Head of caudate nucleus (tissue), 42 donors: Measurements from ENCODE around the gene ELAVL1.

Experiments used
- DNase-seq, 42 donors: peaks; one replicate each; pipeline versions ENCODE4 v3.0.0 to v3.0.0-alpha.2; 2020 to 2021; ENCODE audit warnings: mixed read lengths in 7 of 42
- intact Hi-C: fragments of 100-400 bp; cut with DNase I; formaldehyde crosslinking; loops from one replicate; pipeline ENCODE4 v1.15.0; 2022

Gene ELAVL1

DNA sequence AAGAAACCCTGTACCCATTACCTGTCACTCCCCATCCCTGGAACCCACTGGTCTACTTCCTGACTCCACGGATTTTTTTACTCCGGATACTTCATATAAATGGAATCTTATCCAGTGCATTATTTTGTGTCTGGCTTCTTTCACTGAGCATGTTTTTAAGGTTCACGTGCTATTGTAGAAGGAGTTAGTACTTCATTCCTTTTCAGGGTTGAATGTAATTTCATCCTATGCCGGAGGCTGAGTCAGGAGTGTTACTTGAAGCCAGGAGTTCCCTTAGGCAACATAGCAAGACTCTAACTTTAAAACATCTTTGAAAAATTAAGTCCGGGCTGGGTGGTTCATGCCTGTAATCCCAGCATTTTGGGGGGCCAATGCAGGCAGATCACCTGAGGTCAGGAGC, 17.9 kb upstream of the ELAVL1 start:
- no peak for DNase-seq
- intact Hi-C loops: no loop called here

DNA sequence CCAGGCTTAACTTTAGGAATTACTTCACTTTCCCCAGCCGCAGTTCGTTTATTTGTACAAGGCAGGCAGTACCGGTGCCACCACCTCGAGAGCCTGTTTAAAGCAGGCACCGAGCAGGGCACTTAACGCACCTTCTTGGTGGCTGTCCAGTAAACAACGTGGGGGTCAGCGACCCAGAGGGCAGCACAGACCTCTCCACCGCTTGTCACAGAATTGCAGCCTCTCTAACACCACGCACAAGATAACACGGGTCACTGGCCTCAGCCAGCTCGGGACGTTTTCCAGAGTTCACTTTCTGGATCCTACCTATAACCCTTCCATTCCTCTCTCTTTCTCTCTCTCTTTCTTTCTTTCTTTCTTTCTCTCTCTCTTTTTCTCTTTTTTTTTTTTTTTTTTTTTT, 16.8 kb upstream of the ELAVL1 start:
- no peak for DNase-seq
- intact Hi-C loops: no loop called here

DNA sequence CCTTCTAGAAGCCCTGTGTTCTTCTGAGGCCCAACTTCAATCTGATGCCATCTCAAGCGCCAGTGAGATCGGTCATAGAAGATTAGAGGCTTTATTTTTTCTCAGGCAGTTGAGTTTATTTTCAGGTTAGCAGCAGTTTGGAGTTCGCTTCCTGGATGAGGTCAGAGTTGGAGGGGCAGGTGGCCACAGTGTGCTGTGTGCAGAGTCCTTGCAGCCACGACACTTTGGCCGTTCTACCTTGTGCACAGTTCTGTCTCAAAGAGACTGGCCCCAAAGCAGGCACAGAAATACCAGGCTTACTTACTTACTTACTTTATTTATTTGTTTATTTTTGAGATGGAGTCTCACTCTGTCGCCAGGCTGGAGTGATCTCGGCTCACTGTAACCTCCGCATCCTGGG, 15.9 kb upstream of the ELAVL1 start:
- intact Hi-C loops: no loop called here
- no peak for DNase-seq

DNA sequence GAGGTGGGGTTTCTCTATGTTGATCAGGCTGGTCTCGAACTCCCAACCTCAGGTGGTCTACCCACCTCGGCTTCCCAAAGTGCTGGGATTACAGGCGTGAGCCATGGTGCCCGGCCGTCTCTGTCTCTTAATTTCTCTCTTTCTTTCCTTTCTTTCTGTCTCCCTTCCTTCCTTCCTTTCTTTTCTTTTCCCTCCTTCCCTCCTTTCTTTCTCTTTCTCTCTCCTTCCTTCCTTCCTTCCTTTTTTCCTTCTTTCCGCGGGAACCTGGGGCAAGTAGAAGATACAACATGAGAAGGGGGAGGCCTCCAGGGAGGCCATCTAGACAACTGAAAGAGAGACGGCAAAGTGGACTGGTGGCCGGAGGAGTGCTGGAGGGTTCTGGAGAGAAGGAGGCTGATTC, 15.2 kb upstream of the ELAVL1 start:
- intact Hi-C loops: no loop called here
- DNase-seq: no peak

DNA sequence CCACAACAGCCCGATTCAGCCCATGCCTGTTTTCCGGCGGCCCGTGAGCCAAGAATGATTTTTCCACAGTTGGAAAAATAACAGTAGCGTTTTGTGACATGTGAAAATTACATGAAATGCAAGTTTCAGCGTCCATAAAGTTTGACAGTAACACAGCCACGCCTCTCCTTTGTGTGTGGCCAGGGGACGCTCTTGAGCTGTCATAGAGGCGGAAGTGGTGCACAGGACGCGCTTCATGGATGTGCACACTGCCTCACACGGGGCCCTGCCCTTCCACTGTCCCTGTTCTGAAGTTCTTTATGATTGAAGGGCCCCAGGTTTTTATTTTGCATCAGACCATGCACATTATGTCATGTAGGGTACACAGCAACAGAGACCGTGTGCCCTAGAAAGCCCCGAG, 12.4 kb upstream of the ELAVL1 start:
- intact Hi-C loops: no loop called here
- DNase-seq: no peak

DNA sequence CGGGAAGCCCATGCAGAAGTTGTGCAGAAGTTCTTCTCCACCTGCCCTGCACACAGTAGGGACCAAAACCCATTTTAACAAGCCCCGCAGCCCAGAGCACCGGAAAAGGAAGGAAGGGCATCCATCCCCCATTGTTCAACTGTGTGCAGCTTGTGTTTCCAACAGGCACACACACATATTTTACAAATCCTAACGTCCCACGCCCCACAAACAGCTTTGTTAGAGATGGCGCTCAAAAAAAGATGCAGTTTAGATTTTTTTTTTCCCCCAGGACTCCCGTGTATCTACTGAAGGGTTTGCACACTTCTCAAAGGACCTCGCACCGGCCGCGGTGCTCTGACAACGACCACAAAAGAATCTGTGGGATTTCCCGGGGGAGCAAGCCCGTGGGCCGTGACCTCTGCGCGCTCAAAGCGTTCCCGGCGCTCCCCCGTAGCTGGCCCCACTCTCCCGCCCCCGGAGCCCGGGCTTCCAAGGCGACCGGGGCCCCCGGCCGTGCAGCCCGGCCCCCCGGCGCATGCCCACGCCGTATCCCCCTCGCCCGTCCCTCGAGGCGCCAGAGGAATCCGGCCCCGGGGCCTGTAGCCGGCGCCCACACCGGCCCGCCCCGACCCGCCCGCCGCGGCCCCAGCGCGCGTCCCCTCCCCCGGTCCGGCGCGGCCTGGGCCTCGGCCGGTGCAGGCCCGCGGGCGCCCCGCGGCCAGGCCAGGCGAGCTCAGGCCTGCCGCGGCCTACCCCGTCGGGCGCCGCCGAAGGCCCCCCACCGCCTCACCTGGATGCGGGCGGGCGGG, 523 bp downstream of the ELAVL1 start:
- DNase-seq: peak in 4 of 42 donors; percentile 17 to 32 (median 26)
- intact Hi-C loops: loop anchor here (5.0 kb wide), 1 partner anchor 63 kb away; the partner anchor contains the start of gene TIMM44

DNA sequence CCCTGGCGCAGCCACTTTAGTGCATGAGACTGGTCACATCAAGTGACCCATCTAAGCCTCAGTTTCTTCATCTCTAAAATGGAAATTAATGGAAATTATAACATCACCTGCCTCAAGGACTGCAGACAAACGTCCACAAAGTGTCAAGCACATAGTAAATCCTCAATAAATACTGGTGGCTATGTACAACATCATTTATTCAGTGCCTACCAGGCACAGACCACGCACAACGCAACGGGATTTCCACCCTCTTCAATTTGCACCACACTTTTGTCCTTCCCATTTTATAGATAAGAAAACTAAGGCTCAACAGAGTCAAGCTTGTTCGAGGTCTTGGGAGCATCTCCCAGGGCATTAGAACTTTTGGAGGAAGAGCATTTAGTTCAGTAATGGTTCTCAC, 1.4 kb downstream of the ELAVL1 start:
- intact Hi-C loops: loop anchor here (5.0 kb wide), 1 partner anchor 62 kb away; the partner anchor contains the start of gene TIMM44
- no peak for DNase-seq

DNA sequence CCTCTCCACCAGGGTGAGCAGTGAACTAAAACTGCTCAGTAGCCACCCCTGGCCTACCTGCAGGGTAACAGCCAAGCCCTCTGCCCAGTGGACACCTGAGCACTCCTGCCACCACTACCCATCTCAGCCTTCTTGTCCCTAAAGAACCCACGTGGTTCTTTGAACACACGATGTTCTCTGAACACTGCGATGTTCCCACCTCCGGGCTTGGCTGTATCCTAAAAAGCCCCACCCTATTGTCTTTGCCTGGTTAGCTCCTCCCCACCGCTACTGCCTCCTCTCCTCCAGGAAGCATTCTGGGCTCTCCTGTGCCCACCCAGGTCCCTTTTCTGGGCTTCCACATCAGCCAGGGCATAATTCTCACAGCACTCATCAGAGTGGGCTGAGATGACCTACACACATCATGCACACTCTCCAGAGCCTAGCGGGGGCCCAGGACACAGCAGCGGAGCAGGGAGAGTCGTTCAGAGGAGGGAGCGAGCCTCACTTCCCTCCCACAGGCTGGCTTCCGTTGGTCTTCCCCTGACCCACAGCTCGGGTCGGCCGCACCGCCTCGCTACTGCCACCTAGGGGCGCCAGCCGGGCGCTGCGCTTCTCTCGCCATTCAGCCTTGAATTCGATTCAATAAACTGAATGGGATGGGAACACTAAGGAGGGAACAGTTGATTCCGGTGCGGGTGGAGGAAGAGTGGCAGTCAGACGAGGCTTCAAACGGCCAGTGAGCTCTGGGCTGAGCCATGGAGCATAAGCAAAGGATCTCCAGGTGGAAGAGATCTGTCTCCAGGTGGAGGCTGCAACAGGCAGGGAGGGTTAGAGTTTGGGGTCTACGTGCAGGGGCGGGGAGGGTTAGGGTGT, 3.2 kb downstream of the ELAVL1 start:
- intact Hi-C loops: loop anchor here (5.0 kb wide), 1 partner anchor 60 kb away; the partner anchor contains the start of gene TIMM44
- peak; percentile 50 to 91 (median 80) for DNase-seq

DNA sequence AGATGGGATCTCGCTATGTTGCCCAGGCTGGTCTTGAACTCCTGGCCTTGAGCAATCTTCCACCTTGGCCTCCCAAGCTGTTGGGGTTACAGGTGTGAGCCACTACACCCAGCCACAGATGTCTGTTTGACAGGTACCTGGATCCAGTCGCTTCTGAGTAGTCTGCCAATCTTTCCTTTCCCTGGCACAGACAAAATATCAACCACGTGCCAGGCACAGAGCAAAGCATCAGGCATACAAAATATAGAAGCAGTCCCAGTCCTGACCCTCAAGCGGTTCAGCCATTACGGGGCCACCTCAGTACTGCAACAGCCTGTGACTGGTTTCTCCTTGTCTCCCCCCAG, 3.8 kb downstream of the ELAVL1 start:
- intact Hi-C loops: loop anchor here (5.0 kb wide), 1 partner anchor 59 kb away; the partner anchor contains the start of gene TIMM44
- no peak for DNase-seq

DNA sequence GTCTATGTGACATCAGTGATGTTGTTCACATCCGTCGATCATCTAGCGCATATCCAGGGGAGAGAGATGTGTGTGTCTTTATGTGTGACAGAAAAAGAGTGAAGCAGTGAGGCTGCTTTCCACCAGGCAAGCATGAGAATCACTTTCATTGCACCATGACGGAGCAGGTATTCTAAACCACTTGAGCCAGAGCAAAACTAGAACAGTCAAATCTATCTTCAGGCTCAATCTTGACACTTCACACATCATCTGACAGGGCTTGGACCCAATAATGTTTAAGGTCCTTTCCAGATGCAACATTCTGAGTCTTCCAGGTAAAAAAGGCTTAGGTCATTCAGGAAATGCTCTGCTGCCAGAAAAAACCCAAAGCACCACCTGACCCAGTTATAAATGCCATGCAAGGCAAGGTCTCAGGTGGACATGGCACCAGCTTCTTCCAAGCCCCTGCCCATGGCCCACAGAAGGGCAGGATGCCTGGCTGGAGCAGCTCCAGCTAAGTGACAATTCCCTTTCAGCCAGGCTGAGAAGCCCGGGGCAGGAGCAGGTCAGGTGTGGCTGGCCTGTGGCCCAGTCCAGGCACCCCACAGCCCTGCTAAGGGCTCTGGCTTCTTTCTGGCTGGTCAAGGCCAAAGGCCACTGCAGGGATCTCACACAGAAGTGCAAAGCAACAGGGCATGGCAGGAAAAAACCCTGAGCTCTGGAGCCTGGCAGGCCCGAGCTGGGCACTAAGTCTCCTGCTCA, 5.0 kb downstream of the ELAVL1 start:
- intact Hi-C loops: loop anchor here (5.0 kb wide), 1 partner anchor 58 kb away; the partner anchor contains the start of gene TIMM44
- DNase-seq: no peak

DNA sequence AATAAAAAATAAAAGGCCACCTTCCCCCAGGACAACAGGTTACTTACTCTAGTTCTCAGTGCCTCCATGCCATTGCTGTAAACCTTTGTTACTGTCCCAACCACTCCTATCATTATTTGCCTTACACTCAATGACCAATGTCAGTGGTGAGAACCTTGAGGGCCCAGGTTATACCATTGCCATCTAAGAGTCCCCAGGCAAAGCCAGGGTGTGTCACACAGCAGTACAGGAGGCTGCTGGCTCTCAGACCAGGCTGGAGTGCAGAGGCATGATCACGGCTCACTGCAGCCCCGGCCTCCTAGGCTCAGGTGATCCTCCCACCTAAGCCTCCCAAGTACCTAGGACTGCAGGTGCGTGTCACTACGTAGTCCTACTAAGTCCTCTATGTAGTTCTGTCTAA, 6.1 kb downstream of the ELAVL1 start:
- intact Hi-C loops: no loop called here

DNA sequence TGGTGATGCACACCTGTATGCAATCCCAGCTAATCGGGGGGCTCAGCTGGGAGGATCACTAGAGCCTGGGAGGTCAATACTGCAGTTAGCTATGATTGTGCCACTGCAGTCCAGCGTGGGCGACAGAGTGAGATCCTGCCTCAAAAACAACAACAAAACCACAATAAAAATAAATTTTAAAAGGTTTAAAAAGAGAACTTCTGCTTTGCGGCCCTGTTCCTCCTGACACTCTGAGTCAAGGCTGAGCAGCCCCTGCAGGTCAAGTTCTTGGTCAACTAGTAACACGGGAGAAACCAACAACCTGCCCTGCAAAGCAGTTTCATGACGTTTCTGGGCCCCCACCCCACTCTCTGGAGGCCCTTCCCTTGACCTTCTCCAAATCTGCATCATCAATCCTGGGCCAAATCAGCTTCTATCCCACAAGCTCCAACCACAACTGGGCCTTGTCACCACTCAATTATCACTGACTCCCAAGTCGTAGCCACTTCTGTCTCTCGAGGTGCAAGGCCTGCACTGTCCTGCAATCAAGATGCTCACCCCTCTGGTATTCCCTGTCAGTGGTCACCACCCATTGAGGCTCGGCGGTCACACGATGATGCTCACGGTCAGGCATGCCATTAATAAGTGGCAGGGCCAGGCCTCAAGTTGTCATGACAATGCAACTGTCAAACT, 7.5 kb downstream of the ELAVL1 start:
- intact Hi-C loops: no loop called here
- no peak for DNase-seq

More for the DNA sequence above, 6.1 kb downstream of the ELAVL1 start:
- DNase-seq: no peak

DNA sequence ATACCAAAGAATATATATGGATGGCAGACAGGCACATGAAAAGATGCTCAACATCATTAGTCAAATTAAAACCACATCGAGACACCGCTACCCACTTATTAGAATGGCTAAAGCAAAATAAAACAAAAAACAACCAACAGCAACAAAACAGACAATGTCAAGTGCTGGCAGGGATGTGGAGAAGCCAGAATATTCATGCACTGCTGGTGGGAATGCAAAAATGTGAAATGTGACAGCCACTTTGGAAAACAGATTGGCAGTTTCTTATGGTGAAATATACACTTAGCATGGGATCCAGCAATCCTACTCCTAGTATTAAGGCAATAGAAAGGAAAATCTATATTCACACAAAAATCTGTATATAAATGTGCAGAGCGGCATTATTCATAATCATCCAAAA, 8.6 kb downstream of the ELAVL1 start:
- intact Hi-C loops: no loop called here
- no peak for DNase-seq

DNA sequence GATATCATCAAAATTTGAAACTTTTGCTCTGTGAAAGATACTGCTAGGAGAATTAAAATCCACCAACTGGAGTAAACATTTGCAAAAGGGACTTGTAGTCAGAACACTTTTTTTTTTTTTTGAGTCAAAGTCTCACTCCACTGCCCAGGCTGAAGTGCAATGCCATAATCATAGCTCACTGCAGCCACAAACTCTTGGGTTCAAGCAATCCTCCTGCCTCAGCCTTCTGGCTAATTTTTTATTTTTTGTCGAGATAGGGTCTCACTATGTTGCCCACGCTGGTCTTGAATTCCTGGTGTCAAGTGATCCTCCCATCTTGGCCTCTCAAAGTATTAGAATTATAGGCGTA, 9.7 kb downstream of the ELAVL1 start:
- DNase-seq: no peak
- intact Hi-C loops: no loop called here

DNA sequence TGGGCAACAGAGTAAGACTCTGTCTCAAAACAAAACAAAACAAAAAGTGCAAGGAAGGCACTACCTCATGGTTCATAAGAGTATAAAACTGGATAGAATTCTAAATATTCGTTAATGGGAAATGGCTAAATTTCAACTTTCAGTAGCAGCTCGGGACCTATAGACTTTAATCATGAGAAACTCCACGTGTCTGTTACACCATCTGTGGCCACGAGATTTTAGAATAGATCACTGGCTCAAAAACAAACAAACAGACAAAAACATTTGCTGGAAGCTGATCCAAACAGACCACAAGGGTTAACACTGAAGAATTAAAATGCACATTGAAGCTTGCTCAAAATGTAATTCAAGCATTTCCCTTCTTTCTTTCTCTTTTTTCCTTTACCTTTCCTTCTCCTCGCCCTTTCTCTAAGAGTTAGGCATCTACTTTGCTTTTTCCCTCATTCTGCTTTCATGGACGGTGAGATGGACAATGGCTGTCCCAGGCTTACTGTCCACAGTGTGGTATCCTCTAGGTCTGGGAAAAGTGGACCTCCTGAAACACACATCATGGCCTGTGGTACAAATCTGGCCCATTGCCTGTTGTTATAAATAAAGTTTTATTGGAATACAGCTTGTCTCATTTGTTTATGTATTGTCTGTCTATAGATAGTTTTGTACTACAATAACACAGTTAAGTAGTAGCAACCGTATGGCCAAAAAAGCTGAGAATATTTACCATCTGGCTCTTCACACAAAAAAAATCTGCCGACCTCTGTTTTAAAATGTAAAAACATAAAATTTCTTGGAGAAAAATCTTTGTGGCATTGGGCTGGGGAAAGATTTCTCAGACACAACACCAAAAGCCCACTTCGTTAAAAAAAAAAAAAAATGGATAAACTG, 10.3 kb downstream of the ELAVL1 start:
- intact Hi-C loops: no loop called here
- no peak for DNase-seq

DNA sequence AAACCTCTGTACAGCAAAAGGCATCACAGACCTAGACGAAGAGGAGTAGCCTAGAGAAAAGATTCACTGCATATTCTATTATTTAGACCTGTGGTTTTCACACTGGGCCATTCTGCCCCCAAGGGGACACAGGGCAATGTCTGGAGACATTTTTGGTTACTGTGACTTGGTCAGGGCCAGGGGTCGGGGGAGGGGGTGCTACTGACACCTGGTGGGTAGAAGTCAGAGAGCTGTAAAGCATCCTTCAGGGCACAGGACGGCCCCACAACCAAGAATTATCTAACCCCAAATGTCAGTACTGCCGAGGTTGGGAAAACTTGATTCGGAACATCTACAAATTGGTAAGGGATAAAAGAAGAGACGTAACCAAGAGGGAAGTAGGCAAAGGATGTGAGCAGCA, 11.3 kb downstream of the ELAVL1 start:
- intact Hi-C loops: no loop called here
- no peak for DNase-seq

DNA sequence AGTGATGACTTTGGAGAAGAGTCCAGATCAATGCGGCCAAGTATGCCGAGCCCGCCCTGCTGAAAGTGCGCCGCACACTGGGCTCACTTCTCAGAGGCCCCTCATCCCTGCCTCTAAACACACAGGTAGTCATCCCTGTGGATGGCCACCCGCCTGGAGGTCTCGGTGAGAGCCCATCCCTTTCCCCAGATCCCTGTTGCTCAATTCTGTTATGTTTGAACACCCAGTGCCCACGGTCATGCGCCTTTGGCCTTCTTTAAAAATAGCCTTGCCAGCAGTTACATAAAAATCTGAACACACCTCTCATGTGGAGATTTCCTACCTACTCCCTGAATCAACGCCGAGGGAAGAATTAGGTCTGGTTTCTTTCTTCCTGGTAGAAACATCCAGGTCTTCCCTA, 11.9 kb downstream of the ELAVL1 start:
- peak in 6 of 42 donors; percentile 18 to 53 (median 36) for DNase-seq

DNA sequence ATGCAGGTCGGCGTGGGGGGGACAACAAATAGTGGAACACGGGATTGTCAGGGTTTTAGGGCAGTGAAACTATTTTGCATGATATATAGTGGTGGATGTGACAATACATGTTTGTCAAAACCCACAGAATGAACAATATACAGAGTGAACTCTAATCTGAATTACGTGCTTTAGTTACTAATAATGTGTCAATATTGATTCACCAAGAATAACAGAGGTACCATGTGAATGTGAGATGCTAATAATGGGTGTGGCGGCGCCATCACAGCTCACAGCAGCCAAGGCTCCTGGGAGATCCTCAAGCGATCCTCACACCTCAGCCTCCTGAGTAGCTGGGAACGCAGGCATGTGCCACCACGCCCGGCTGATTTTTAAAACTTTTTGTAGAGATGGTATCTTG, 12.9 kb downstream of the ELAVL1 start:
- DNase-seq: no peak
- intact Hi-C loops: no loop called here

More for the DNA sequence above, 11.9 kb downstream of the ELAVL1 start:
- intact Hi-C loops: no loop called here
